Gastroesophageal sphincter (tissue), 4 donors: ENCODE data around the gene AATK. TPM values are rescaled to one million over a fixed set of nuclear protein-coding genes. Genes with fewer than 3 reads are reported as not detected.

Experiments used
- ATAC-seq: fragments of 150-250 bp; one replicate; pipeline ENCODE4 v1.9.1; 2016; ENCODE audit warnings: mild to moderate bottlenecking, moderate library complexity
- H3K27ac ChIP-seq, 4 donors: fragments of 200-600 bp; sonication (generic) in 3 of 4; 1 replicate in 3 of 4; 2 replicates in 1 of 4; pipeline ENCODE4 v1.5.1; 2016 to 2019
- H3K27me3 ChIP-seq: fragments of 200-600 bp; sonication (generic); one replicate; pipeline ENCODE4 v1.5.1; 2019
- H3K36me3 ChIP-seq, 2 donors: fragments of 200-600 bp; sonication (generic); one replicate each; pipeline ENCODE4 v1.5.1; 2019; ENCODE audit warnings: control low read depth in 1 of 2
- H3K4me1 ChIP-seq, 3 donors: fragments of 200-600 bp; sonication (generic); 1 replicate in 2 of 3; 2 replicates in 1 of 3; pipeline ENCODE4 v1.5.1; 2016 to 2019; ENCODE audit warnings: control low read depth in 2 of 3
- H3K4me3 ChIP-seq, 2 donors: fragments of 200-600 bp; sonication (generic); one replicate each; pipeline ENCODE4 v1.5.1; 2019; ENCODE audit warnings: mild to moderate bottlenecking in 1 of 2, moderate library complexity in 1 of 2
- H3K9me3 ChIP-seq, 3 donors: fragments of 200-600 bp; sonication (generic); one replicate each; pipeline ENCODE4 v1.5.1; 2017 to 2019; ENCODE audit warnings: control low read depth in 2 of 3
- EP300 ChIP-seq: sonication (generic); formaldehyde crosslinking; IDR thresholded peaks from one replicate; pipeline ENCODE4 v1.6.1; 2017; ENCODE audit warnings: antibody characterized with exemption, mild to moderate bottlenecking
- POLR2A ChIP-seq, 2 donors: fragments of 450-650 bp; IDR thresholded peaks; one replicate each; pipeline ENCODE4 v1.6.1; 2017; ENCODE audit warnings: antibody characterized with exemption in 2 of 2, mild to moderate bottlenecking in 2 of 2, moderate library complexity in 1 of 2
- POLR2AphosphoS5 ChIP-seq: sonication (generic); formaldehyde crosslinking; IDR thresholded peaks from one replicate; pipeline ENCODE4 v1.6.1; 2017; ENCODE audit warnings: antibody characterized with exemption
- WGBS, 2 donors: methylation state at CpG; one replicate each; pipeline ENCODE4 v1.1.5; 2018; ENCODE audit warnings: low coverage in 1 of 2; 5-methylcytosine and 5-hydroxymethylcytosine counted together
- total RNA-seq, 4 donors: library from RNA; depleted of rRNA; stranded (reverse); fragments of >200 nt; gene quantifications; one replicate each; pipeline ENCODE4 v1.1.0, GENCODE V29; 2016
- TF ChIP-seq, protein P1 (sequence below), 4 experiments: fragments of 200-600 bp in 2 of 4; fragments of 450-650 bp in 2 of 4; sonication (generic) in 1 of 4; IDR thresholded peaks; one replicate each; pipeline ENCODE4 v1.5.1; 2017 to 2019; ENCODE audit warnings: antibody characterized with exemption in 4 of 4, mild to moderate bottlenecking in 2 of 4, moderate library complexity in 2 of 4

AATK gene
- total RNA-seq, 4 donors from 2014 or later = 14.5 to 28.0 (median 22.1) TPM

DNA sequence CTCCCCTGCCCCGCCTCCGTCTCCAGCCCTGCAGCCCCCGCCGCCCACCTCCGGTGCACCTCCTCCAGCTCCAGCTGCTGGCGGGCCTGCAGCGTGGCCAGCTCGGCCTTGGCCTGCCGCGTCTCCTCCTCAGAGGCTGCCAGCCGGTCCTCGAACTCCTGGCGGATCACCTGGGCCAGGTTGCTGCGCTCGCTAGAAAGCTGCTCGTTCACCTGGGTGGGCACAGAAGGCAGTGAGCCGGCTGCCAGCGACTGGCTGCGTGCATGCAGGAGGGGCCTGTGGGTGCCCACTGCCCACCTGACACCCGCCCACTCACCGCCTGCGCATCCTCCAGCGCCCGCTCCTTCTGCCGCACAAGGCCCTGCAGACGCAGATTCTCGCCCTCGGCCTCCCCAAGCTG is 24.6 kb upstream of the AATK start:
- Histone ChIP-seq H3K36me3 (peaks cover 0 to 56% of the 10 kb centered on the region in 2 donors), H3K9me3 (no peaks in the 10 kb centered on the region), H3K4me1 (no peaks in the 10 kb centered on the region), H3K27ac (no peak overlapping the region), H3K4me3 (no peak overlapping the region), H3K27me3 (no peaks in the 10 kb centered on the region)
- WGBS, 2 donors = 98 to 100% methylated on average over 4 to 8 of the region's 28 CpGs
- ATAC-seq = no peak
- TF ChIP-seq, protein P1, sequence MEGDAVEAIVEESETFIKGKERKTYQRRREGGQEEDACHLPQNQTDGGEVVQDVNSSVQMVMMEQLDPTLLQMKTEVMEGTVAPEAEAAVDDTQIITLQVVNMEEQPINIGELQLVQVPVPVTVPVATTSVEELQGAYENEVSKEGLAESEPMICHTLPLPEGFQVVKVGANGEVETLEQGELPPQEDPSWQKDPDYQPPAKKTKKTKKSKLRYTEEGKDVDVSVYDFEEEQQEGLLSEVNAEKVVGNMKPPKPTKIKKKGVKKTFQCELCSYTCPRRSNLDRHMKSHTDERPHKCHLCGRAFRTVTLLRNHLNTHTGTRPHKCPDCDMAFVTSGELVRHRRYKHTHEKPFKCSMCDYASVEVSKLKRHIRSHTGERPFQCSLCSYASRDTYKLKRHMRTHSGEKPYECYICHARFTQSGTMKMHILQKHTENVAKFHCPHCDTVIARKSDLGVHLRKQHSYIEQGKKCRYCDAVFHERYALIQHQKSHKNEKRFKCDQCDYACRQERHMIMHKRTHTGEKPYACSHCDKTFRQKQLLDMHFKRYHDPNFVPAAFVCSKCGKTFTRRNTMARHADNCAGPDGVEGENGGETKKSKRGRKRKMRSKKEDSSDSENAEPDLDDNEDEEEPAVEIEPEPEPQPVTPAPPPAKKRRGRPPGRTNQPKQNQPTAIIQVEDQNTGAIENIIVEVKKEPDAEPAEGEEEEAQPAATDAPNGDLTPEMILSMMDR (IDR thresholded peaks at IDR 0.05) = no peak
- TF ChIP-seq EP300 (no peak), POLR2AphosphoS5 (no peak), POLR2A (IDR thresholded peaks at IDR 0.05) (no peak)

DNA sequence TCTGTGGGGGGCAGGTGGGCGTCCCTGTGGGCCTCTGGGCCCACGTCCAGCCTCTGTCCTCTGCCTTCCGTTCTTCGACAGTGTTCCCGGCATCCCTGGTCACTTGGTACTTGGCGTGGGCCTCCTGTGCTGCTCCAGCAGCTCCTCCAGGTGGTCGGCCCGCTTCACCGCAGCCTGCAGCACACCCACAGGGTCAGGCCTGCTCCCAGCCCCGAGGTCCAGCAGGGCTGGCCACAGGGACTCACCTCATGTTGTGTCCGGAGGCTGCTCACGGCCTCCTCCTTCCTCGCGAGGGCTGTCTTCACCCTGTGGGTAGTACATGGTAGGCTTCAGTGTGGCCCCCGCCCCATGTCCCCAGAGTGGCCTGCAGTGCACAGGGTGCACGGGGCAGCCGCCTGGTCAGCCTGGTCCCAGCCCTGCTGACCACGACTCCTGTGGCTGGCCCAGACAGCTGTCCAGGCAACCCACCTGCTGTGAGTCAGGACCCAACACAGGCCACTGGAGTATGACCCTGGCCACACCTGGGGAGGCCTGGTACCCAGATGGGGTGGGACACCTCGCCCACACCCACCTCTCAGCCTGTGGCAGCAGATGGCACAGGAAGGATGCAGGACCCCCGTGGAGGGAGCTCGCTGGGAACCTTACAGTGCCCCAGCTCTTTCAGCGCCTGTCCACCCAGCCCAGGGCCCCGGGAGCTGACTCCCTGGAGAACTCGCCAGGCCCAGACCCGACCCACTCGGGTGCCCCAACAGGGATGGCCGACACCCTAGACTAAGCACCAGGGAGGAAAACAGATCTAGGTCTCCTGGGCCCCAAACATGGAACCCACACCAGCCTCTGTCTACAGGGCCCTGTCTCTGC is 23.9 kb upstream of the AATK start:
- Histone ChIP-seq H3K36me3 (peaks cover 0 to 49% of the 10 kb centered on the region in 2 donors), H3K4me3 (no peak overlapping the region), H3K4me1 (no peaks in the 10 kb centered on the region), H3K27ac (no peak overlapping the region), H3K27me3 (no peaks in the 10 kb centered on the region), H3K9me3 (no peaks in the 10 kb centered on the region)
- no peak for TF ChIP-seq POLR2AphosphoS5
- TF ChIP-seq, protein P1 (IDR thresholded peaks at IDR 0.05) = peak in 1 of 4 experiments; percentile 32
- no peak for ATAC-seq
- 40 to 84% methylated on average over 1 to 10 of the region's 27 CpGs for WGBS, 2 donors

DNA sequence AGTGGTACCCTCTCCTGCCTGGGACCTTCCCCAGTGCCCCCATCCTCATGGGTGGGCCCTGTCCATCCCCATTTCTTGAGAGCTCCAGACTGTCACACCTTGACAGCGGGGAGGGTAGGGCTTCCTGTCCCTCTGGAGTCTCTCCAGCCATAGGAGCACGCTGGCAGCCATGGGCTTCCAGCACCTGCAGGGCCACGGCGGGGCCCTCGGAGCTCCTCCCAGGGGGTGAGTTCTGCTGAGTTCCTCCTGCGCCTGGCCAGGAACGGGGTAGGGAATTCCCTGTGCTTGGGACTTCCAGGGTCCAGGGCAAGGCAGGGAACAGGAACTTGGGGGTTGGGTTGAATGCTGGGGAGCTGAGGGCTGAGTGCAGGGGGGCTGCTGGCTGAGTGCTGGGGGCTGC is 23.0 kb upstream of the AATK start:
- WGBS, 2 donors = no CpG with 5 or more reads among the region's 7 CpGs
- H3K36me3 ChIP-seq = peaks cover 0 to 41% of the 10 kb centered on the region in 2 donors
- TF ChIP-seq POLR2AphosphoS5 = no peak
- TF ChIP-seq, protein P1 (IDR thresholded peaks at IDR 0.05) = no peak
- no peak for TF ChIP-seq POLR2A (IDR thresholded peaks at IDR 0.05)
- TF ChIP-seq EP300 = no peak
- H3K4me1 ChIP-seq = no peaks in the 10 kb centered on the region
- H3K27ac ChIP-seq = no peak overlapping the region
- H3K4me3 ChIP-seq = no peak overlapping the region
- peaks cover 6% of the 10 kb centered on the region for H3K27me3 ChIP-seq
- H3K9me3 ChIP-seq = no peaks in the 10 kb centered on the region
- no peak for ATAC-seq

DNA sequence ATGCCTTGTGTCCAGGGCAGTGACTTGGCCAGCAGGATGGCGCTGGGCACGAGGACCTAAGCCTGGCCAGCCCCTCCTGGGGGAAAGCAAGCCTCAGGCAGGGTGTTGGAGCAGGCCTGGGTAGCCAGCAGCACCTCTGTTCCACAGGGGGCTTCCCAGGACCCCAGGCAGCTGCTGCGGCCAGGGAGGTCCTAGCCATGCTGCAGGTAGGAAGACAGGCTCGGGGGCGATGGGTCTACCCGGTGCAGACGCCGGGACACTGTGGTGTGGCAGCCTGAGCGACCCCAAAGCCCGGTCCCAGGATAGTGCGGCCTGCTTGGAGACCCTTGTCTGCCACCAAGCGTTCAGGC is 22.4 kb upstream of the AATK start:
- TF ChIP-seq, protein P1 (IDR thresholded peaks at IDR 0.05) = no peak
- TF ChIP-seq POLR2A (IDR thresholded peaks at IDR 0.05) (no peak), EP300 (no peak)
- ATAC-seq = no peak
- H3K27me3 ChIP-seq = peaks cover 12% of the 10 kb centered on the region
- H3K4me1 ChIP-seq = no peaks in the 10 kb centered on the region
- H3K4me3 ChIP-seq = no peak overlapping the region
- peaks cover 0 to 41% of the 10 kb centered on the region in 2 donors for H3K36me3 ChIP-seq
- H3K9me3 ChIP-seq = no peaks in the 10 kb centered on the region
- 100% methylated on average over 1 of the region's 12 CpGs; no CpG with 5 or more reads in 1 of the 2 donors for WGBS, 2 donors
- H3K27ac ChIP-seq = no peak overlapping the region
